ENCODE data around the gene ACOT8. TPM values are rescaled to one million over a fixed set of nuclear protein-coding genes. Genes with fewer than 3 reads are reported as not detected.
"Not testable (repeated sequence)": the region's sequence is repeated elsewhere in the genome, so short reads cannot be mapped to it uniquely, and the experiment has no call there.

The ACOT8 gene
- total and polyA plus RNA-seq, 2 experiments from 2014 or later: 32.9 to 55.2 TPM

DNA sequence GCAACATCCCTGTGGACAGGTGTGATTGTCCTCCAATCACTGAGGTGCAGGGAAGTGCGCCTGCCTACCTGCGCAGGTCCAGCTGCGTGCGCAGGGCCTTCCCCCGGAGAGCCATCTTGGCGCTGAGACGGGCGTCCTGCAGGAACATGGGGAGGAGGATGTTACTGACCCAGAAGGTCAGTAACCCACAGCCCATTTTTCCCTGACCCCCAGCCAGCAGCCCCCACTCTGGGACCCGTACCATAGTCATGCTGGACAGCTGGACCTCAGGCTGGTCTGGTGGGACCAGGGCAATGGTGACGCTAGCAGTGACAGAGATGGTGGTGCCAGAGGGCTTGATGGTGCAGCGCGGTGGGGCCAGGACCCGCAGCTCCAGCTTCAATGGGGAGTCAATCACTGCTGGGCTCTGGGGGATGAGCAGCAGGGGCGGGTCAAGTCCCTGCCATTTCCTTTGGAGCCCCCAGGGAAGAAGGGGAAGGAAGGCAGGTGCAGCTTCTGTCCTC, 45.1 kb upstream of the ACOT8 start:
- Histone ChIP-seq H4K20me1 (ENCODE audit: insufficient read depth) (no peaks in the 10 kb centered on the region), H3K9me2 (ENCODE audit: insufficient read depth) (no peaks in the 10 kb centered on the region), H3K36me3 (ENCODE audit: low read depth) (no peaks in the 10 kb centered on the region), H3K4me1 (ENCODE audit: insufficient read depth) (peaks cover 14% of the 10 kb centered on the region), H3K4me2 (ENCODE audit: unreplicated experiment) (no peak overlapping the region), H3K27me3 (replicated peaks; ENCODE audit: insufficient read depth) (no peaks in the 10 kb centered on the region), H3K79me2 (ENCODE audit: insufficient read depth) (no peaks in the 10 kb centered on the region), H2AFZ (no peak overlapping the region), H3K9ac (no peak overlapping the region), H3F3A (ENCODE audit: insufficient read depth) (peaks cover 11% of the 10 kb centered on the region; the same call in 1 of the 2 replicates), H3K27ac (no peak overlapping the region), H3K4me3 (no peak overlapping the region), H3K9me3 (ENCODE audit: low read depth) (no peaks in the 10 kb centered on the region)
- 90 to 96% methylated on average over 14 of the region's 14 CpGs for WGBS, 2 experiments (ENCODE audit: low coverage in 1 of 2, low lambda C conversion rate in 2 of 2, missing lambda C conversion rate in 2 of 2)
- no peak for TF ChIP-seq EZH2 (IDR thresholded peaks at IDR 0.05; ENCODE audit: insufficient read depth, poor library complexity, severe bottlenecking)
- no peak for TF ChIP-seq EZH2phosphoT487 (IDR thresholded peaks at IDR 0.05; ENCODE audit: insufficient read depth, low read depth)
- in situ Hi-C loops (cut with MboI): no loop called here
- DNase-seq: no peak

- 91 to 92% methylated on average over 6 of the region's 6 CpGs for WGBS, 2 experiments (ENCODE audit: low coverage in 1 of 2, low lambda C conversion rate in 2 of 2, missing lambda C conversion rate in 2 of 2)
- H3K36me3 ChIP-seq (ENCODE audit: low read depth): not testable (repeated sequence)
Measured at GRCh38 chr20:45901332-45901731, 44.1 kb upstream of the ACOT8 start.

GRCh38 chr20:45899046-45899835, 42.0 kb upstream of the ACOT8 start:
- Histone ChIP-seq H3K9me3 (ENCODE audit: low read depth) (no peaks in the 10 kb centered on the region), H3K9me2 (ENCODE audit: insufficient read depth) (no peaks in the 10 kb centered on the region), H3K27me3 (replicated peaks; ENCODE audit: insufficient read depth) (no peaks in the 10 kb centered on the region), H3K36me3 (ENCODE audit: low read depth) (peaks cover 14% of the 10 kb centered on the region; the same call in 1 of the 2 replicates), H3K4me2 (ENCODE audit: unreplicated experiment) (no peak overlapping the region), H3K4me1 (ENCODE audit: insufficient read depth) (no peaks in the 10 kb centered on the region), H3K79me2 (ENCODE audit: insufficient read depth) (0 out of 2 replicates have a peak, but pooled peaks cover 2% of the 10 kb centered on the region), H3K9ac (no peak overlapping the region), H4K20me1 (ENCODE audit: insufficient read depth) (no peaks in the 10 kb centered on the region), H3K27ac (no peak overlapping the region), H3K4me3 (no peak overlapping the region), H2AFZ (no peak overlapping the region), H3F3A (ENCODE audit: insufficient read depth) (no peaks in the 10 kb centered on the region)
- TF ChIP-seq EZH2 (IDR thresholded peaks at IDR 0.05; ENCODE audit: insufficient read depth, poor library complexity, severe bottlenecking) (no peak), EZH2phosphoT487 (IDR thresholded peaks at IDR 0.05; ENCODE audit: insufficient read depth, low read depth) (no peak)
- WGBS, 2 experiments (ENCODE audit: low coverage in 1 of 2, low lambda C conversion rate in 2 of 2, missing lambda C conversion rate in 2 of 2): 81 to 88% methylated on average over 9 to 13 of the region's 13 CpGs
- no peak for DNase-seq
- in situ Hi-C loops (cut with MboI): no loop called here

More at GRCh38 chr20:45901332-45901731, 44.1 kb upstream of the ACOT8 start:
- H3K4me3 ChIP-seq; H3K79me2 ChIP-seq (ENCODE audit: insufficient read depth); H2AFZ ChIP-seq; H3K27ac ChIP-seq; H3K9ac ChIP-seq; H3K9me3 ChIP-seq (ENCODE audit: low read depth); DNase-seq; in situ Hi-C loops (cut with MboI); H3K9me2 ChIP-seq (ENCODE audit: insufficient read depth); H3K27me3 ChIP-seq (replicated peaks; ENCODE audit: insufficient read depth); H4K20me1 ChIP-seq (ENCODE audit: insufficient read depth); H3K4me2 ChIP-seq (ENCODE audit: unreplicated experiment): not testable (repeated sequence)
- H3K4me1 ChIP-seq (ENCODE audit: insufficient read depth): peaks cover 13% of the 10 kb centered on the region
- H3F3A ChIP-seq (ENCODE audit: insufficient read depth): peaks cover 10% of the 10 kb centered on the region; the same call in 1 of the 2 replicates

- in situ Hi-C loops (cut with MboI): no loop called here
- TF ChIP-seq EZH2 (IDR thresholded peaks at IDR 0.05; ENCODE audit: insufficient read depth, poor library complexity, severe bottlenecking) (no peak), EZH2phosphoT487 (IDR thresholded peaks at IDR 0.05; ENCODE audit: insufficient read depth, low read depth) (no peak)
- H3K4me2 ChIP-seq (ENCODE audit: unreplicated experiment): no peak overlapping the region
- no peak for DNase-seq
- H3K4me3 ChIP-seq: no peak overlapping the region
- no peaks in the 10 kb centered on the region for H3K9me3 ChIP-seq (ENCODE audit: low read depth)
- no peaks in the 10 kb centered on the region for H3K9me2 ChIP-seq (ENCODE audit: insufficient read depth)
- H3K27ac ChIP-seq: no peak overlapping the region
- H3K36me3 ChIP-seq (ENCODE audit: low read depth): peaks cover 14% of the 10 kb centered on the region; the same call in 1 of the 2 replicates
- H3K4me1 ChIP-seq (ENCODE audit: insufficient read depth): no peaks in the 10 kb centered on the region
- no peak overlapping the region for H2AFZ ChIP-seq
- H3K9ac ChIP-seq: no peak overlapping the region
- H3F3A ChIP-seq (ENCODE audit: insufficient read depth): no peaks in the 10 kb centered on the region
- WGBS, 2 experiments (ENCODE audit: low coverage in 1 of 2, low lambda C conversion rate in 2 of 2, missing lambda C conversion rate in 2 of 2): 85 to 87% methylated on average over 10 to 12 of the region's 12 CpGs
- 0 out of 2 replicates have a peak, but pooled peaks cover 4% of the 10 kb centered on the region for H3K79me2 ChIP-seq (ENCODE audit: insufficient read depth)
- no peaks in the 10 kb centered on the region for H4K20me1 ChIP-seq (ENCODE audit: insufficient read depth)
- H3K27me3 ChIP-seq (replicated peaks; ENCODE audit: insufficient read depth): no peaks in the 10 kb centered on the region
Measured at GRCh38 chr20:45898285-45898684, 41.1 kb upstream of the ACOT8 start.

Measured in GM23248 (cell line).